Left ventricle myocardium superior (tissue), 1 donor: ENCODE results near the gene GRID1. TPM values are rescaled to one million over a fixed set of nuclear protein-coding genes. Genes with fewer than 3 reads are reported as not detected.
A peak's percentile ranks its signal among the peaks of the same experiment; 100 is the strongest.

Experiments used
- ATAC-seq: fragments of 200-7000 bp; cut with Tn5 transposase; one replicate; pipeline ENCODE4 v1.9.1; 2020; ENCODE audit warnings: mild to moderate bottlenecking, moderate library complexity
- DNase-seq: peaks from one replicate; pipeline ENCODE4 v3.0.0-alpha.2; 2020
- intact Hi-C: fragments of 100-400 bp; cut with micrococcal nuclease; formaldehyde crosslinking; loops from one replicate; pipeline ENCODE4 v1.11.0; 2022
- total RNA-seq: library from RNA; stranded (reverse); fragmentation: NEBNext Ultra II Directional; extraction: Animal tissue kit (Norgen Biotek cat#: 25700); gene quantifications from one replicate; pipeline ENCODE4 v1.2.1, GENCODE V29; 2021
- donor health status: DM: no; HTN: yes; CAD: no; lungs with severe emphysema.

Gene GRID1
- total RNA-seq, 1 donor from 2014 or later = 2.4 TPM

DNA sequence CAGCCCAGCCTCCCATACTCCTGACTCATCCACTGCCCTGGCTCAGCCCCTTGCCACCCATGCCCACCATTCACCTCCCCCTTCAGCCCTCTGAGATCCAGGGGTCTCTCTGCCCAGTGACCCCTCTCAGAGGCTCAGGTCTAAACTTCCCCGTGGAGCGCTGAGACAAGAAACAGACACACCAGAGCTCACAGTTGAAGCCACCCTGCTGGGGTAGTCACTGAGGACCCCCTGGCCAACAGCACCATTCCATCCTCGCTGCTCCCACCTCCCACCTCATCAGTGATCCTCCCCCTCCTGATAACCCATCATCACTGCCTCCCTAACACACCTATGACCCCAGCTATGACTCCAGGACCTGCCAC is 100.7 kb downstream of the GRID1 start:
- DNase-seq = no peak
- ATAC-seq = no peak
- intact Hi-C loops = no loop called here

DNA sequence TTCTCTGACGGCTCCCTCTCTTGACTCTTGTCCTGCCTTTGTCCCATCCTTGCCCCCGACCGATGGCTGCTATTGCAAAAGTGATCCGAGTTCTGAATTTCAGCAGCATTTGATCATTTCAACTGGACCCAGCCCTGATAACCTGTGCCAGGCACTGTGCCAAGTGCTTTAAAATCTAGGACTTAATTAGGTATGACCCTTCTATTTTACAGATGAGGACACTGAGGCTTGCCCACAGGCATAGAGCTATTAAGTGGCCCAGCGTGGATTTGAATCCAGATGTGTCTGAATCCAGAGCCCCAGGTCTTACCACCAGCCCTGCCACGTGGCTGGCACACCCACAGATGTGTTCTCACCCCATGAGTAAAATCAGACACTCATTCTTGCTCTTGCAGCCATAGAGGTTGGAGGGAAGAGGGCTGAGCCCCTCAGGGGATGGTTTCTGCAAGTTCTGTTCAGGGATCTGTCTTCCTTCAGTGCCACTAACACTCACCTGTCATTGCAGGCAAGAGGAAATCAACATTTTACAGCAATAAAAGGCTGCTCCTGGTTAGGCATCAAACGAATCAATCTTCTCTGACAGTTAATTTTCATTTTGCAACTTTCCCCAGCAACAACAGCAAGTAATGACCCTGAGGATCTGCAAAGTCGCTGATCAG is 101.2 kb downstream of the GRID1 start:
- no peak for ATAC-seq
- no peak for DNase-seq
- intact Hi-C loops = no loop called here

DNA sequence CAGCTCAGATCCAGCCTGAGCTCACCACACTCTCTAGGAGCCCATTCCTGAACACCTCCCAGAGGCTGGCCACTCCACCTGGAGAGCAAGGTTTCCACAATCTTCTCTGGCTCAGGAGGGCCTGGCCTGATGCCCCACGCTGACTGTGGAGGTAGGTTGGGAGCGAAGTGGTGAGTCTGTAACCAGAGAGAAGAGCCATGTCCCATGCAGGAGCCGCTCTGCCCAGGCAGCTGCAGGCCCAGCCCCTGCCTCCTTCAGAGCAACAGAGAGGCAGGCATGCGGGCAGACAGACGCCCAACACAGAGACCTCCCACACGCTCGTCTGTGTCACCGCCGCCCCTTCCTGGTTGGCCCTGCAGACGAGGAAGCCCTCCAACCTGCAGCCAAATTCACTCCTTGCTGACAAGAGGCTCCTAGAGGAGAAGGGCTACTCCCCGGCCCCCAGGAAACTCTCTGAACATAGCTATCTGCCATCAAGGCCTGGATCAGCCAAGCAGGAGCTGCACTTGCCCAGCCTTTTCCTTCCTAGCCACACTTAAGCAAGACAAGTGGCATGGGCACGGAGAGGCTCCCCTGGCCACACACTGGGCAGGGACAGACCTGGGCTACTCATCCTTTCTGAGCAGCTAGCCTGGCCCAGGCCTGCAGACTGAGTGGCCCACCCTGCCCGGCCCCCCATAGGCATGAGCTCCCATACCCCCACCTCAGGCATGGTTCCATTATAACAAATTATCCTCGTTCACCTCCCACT is 101.9 kb downstream of the GRID1 start:
- intact Hi-C loops = no loop called here
- ATAC-seq (no peak), DNase-seq (no peak)

DNA sequence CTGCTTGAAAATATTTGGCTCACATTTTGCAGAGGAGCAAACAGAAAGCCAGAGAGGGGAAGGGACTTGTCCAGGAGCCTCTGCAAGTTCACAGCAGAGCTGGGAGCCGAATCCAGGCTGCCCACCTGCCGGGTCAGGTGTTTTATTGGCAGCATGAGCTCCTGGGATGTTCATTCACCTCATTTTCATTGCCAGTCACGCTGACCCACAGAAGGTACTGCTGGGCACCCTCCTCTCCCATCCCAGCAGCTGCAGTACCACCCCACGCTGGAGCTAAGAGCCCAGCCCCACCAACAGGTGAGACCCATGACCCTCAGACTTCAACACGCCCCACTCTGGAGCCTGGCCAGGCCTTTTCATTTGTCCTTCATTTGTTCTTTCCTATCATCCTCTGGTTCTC is 102.7 kb downstream of the GRID1 start:
- DNase-seq (no peak), ATAC-seq (no peak)
- intact Hi-C loops = no loop called here

DNA sequence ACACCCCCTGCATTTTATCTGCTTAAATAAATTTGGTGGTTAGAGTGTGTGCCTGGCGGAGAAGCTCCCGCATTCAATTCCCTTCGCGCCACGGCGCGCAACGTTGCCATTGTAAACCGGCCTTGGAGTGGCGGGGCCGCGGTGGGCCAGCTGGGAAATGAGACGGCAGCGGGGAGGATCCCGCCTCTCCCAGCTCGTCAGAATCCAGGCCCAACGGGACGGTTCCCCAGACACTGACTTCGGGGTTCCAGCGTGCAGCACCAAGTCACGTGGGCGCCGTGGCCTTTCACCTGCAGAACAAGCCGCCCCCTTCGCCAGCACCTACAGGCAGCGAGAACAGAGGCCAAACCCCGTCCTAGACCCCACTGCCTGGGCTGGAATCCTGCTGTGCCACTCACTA is 103.4 kb downstream of the GRID1 start:
- DNase-seq (no peak), ATAC-seq (no peak)
- intact Hi-C loops = no loop called here

DNA sequence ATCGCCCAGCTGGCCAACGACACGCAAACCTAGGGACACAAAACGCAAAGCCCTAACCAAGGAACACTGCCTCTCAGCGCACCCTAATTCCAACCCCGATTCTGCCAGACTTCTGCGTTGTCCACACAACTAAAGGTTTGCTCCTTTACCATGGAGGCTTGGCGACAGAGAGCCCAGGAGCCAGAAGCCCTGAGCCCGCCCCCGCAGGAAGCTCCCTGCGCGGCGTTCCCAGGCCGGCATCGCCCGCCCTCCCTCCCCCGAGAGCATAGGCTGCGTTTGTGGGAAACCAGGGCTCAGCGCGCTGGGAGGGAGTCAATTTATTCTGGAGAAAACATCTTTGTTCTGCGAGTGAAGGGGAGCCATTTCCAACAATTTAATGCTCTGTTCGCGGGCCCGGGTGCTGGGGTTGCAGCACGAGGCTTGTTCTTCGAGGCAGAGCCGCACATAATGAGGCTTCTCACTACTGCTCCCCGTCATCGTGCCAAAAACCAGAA is 103.9 kb downstream of the GRID1 start:
- DNase-seq = no peak
- ATAC-seq = no peak
- intact Hi-C loops = no loop called here

DNA sequence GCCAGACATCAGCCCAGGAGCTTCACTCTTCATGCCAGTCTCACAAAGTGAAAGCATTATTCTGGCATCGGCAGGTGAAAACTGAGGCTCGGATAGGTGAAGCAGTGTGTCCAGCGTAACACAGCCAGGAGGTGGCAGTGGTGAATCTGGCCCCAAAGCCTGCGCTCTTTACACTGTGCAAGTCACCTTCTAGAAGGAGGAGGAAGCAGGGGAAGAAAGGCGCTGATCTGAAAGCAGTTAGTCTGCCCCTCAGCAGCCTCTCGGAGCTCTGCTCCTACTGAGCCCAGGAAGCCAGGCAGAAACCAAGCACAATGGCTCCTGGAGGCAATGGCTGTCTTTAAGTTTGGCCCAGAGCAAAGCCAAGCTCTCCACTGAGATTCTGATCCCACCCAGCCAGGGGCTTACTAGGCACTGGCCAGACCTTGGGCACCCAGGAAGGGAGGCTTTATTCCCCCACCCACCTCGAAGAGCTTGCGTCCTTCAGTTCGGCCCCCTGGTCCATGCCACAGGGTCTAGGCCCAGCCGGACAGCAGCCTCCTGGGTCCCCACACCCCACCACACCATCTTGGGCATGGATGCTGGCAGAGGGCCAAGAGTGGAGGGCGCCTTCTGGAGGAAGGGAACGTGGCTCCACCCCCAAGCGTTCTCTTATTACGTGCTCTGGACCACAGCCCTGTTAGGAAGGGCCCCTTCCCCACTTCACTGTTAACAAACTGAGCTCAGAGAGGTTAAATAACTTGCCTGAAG is 104.5 kb downstream of the GRID1 start:
- DNase-seq (no peak), ATAC-seq (peak; percentile 68)
- intact Hi-C loops = no loop called here

DNA sequence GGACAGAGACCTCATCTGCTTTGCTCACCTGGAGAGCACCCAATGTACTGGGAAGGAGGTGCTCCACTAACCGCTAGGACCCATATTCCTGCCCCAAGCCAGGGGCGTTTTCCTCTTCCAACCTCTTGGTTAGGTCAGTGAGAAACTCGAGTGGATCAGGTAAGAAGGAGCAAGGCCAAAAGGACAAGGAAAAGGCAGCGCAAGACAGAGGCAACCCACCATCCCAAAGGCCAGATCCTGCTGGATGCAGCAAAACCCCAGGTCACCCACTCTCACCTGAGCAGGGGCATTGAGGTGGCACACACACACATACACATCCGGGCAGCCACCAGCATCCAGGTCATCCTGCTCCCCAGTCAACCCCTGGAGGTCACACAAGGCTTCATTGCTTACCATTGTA is 105.1 kb downstream of the GRID1 start:
- no peak for ATAC-seq
- no peak for DNase-seq
- intact Hi-C loops = no loop called here

DNA sequence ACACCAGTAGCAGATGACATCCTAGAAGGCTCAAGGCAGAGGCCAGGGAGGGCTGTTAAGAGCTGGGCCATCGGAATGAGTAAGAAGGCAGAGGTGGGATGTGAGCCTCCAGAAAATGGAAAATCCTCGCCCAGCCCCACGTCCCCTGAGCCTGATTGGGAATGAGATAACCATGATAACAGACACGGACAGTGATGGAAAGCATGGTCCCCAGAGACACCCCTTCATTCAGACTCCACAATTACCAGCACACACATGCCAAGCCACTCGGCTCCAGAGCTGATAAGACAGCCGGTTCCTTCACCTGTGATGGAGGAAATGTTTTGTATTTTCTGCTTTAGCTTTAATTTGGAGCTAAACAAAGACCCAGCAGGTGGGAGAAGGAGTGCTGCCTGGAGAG is 106.0 kb downstream of the GRID1 start:
- intact Hi-C loops = no loop called here
- no peak for ATAC-seq
- no peak for DNase-seq

DNA sequence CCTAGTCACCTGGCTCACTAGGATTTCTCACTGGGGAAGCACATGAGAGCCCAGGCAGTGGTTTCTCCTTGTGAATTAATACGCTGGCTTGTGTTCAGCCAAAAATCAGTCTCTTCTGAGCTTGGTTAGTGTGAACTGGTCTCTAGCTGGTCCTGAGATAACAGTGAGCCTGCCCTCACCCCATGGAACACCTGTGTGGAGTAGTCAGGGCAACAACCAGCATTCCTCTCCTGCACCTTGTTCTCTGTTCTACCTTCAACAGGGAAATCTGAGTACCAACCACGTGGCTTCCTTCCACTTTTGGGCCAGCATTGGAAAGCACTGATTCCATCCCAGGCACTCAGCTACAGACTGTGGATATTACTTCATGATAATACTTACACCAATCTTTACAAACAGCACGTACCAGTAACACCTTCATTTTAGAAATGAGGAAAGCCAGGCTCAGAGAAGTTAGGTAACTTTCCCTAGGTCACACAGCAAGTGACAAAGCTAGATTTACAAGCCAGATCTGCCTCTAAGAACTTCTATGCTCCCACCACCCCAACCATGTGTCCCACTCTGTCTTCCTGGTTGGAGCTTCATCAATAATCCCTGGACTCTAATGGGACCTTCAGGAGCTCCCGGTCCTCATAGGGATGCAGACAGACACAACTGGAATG is 106.6 kb downstream of the GRID1 start:
- ATAC-seq = no peak
- intact Hi-C loops = no loop called here
- no peak for DNase-seq

DNA sequence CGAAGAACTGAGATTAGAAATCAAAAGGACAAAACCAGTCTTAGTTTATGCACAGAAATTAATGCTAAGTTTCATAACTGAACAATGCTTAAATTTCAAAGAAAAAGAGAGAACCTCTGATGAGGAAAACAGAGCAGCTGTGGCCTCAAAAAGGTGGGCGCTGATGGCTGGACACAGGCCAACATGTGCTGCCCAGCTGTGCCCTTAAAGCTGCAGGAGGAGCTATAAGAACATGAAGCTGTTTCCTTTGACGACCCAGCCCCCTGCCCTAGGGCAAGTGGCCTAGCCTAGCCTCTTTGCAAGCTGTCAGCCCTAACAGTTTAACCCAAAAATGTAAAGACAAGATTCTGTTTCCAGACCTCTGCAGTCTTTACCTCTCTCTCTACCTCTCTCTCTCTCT is 107.7 kb downstream of the GRID1 start:
- intact Hi-C loops = no loop called here
- DNase-seq (no peak), ATAC-seq (no peak)

DNA sequence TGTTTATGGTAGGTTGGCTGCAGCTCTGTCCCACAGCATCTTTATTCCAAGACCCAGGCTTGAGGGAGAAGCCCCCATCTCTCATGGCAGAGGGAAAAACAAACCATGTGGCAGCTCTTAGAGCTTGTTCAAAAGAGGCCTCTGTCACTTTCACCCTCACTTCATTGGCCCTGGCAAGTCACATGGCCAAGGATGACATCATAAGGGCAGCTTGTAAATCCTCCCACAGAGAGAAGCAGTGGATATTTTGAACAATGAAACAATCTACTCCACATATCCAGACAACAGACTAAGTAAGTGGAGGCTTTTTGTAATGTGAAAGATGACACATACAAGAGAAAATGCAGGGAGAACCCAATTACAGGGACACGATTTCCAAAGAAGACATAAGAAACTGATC is 108.1 kb downstream of the GRID1 start:
- DNase-seq (no peak), ATAC-seq (no peak)
- intact Hi-C loops = no loop called here

DNA sequence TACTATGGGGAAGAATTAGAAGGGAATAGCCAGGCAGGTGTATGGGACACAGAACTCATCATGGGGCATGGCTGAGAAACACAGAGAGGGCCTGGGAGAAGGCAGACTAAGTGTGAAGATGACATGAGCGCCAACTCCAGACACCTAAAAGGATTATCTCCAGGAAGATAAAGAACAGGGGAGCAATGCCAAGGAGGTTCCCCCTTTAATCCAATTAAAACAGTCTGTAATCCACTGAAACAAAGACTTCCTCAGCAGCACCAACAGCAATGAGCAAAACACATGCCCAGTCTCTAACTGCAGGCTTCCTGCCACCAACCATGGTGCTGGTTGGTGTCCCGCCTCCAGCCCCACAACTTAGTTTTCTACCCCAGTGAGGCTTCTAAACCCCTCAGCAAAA is 108.9 kb downstream of the GRID1 start:
- intact Hi-C loops = no loop called here
- ATAC-seq = no peak
- no peak for DNase-seq

DNA sequence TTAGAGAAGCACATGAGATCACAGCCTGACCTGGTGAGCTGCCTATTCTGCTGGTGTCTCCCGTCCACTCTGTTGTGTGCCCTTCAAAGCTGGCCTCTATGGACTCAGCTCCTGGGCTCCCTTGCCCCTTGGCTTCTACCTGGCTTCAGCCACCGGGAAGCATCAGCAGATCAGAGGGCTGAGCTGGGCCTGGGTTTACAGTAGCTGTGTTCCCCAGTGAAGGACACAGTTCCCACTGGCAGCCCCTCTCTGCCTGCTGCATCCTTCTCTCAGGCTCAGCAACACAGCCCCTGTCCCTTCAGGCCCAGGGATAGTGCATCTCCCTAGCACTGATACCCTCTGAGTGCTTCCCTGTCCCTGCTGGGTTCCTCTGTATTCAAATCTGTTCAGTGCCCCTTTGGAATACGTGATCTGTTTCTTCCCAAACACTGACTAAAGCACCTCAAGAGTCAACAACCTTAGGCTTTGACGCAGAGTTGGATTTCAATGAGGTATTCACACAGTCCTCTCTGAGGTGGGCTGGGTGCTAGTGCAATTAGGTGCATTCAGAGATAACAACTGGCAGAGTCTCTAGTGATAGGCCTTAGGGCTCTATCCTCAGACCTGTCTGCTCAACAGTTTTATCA is 109.8 kb downstream of the GRID1 start:
- intact Hi-C loops = no loop called here
- ATAC-seq (no peak), DNase-seq (no peak)

DNA sequence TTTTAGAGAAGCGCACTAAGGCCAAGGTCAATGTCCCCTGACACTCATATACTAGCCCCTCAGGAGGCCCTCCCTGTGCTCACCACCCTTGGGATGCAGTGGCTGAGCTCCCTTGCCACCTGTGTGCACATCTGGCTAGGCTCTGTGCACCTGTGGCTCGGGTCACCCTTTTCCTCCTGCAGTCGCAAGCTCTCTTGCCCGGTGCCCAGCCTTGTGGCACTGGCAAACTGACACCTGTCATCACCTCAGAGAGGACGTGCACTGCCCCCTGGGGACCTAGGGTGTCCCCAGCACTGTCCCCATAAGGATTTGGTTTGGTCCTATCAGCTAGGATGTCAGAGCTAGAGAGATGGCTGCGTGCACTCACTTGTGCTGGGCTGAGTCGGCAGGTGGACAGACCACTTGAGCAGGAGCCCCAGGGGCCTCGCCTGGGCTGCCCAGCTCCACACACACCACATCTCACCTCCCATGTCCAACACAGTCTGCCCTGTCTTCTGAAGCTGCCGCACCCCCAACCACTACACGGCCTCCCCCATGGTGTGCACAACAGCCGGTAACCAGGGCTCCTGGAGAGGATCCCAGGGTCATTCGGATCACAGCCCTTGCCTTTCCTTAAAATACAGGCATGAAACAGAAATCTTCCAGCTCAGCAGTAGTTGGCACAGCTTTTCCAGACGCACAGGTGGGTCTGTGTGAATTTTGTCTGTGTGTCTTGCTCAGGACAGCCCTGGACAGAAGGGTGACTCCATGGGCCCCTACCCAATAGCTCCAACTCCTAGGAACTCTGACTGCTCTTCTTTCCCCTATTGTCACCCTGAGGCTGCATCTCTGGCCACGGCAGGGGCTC is 111.0 kb downstream of the GRID1 start:
- ATAC-seq = no peak
- no peak for DNase-seq
- intact Hi-C loops = no loop called here

DNA sequence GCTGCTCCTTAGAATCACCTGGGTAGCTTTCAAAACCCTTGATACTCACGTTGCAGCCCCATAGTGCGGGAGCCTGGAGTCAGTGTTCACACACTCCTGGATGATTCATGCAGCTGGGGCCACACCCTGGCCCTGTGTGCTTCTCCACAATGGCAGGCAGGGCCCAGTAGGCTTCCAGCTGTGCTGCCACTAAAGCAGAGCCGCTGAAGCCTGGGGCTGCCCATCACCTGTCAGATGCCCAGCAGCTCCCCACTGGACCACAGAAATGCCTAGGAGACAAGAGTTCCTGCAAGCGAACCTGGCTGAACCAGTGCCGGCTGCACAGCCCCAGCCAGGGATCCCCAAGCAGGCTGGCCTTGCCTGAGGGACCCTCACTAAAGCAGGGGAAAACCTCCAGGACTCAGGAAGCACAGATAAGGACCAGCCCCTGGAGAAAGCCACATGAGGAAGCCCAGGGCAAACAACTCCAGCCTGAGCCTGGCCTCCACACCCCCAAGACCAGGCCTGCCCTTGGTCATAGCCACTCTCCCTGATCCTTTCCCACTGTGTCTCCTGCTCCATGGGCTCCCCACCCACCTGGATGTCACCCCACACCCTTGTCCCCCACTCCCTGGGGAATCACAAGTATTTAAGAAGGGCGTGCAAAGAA is 111.9 kb downstream of the GRID1 start:
- intact Hi-C loops = no loop called here
- ATAC-seq = no peak
- no peak for DNase-seq

DNA sequence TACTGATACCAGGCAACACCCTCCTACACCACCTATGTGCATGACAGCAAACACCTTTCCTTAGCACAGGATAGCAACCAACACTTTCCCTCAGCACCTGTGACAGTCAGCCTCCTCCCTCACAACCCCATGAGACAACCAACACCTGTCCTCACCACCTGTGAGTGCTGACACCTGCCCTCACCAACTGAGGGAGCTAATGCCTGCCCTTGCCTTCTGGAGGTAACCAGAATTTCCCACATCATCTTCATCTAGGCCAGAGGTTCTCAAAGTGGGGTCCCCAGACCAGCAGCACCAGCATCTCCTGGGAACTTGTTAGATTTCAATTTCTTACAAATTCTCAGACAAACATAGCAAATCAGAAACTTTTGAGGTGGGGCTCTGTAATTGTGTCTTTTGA is 112.5 kb downstream of the GRID1 start:
- intact Hi-C loops = no loop called here
- DNase-seq (no peak), ATAC-seq (no peak)
